A673 (cell line): ENCODE data around the gene ELF1. TPM values are rescaled to one million over a fixed set of nuclear protein-coding genes. Genes with fewer than 3 reads are reported as not detected.

Source experiments
- BruUV-seq: library from RNA; stranded (reverse); fragments of 400-500 nt; replicated peaks from 2 replicates; lab custom pipeline; 2021; lab: Mats Ljungman, UMichigan
- CTCF ChIA-PET: fragments of 300-600 bp; sonication (Branson Sonifier 250); formaldehyde crosslinking; loops from one replicate; lab custom pipeline; 2022; ENCODE audit warnings: antibody characterized with exemption; lab: Charles Lee
- POLR2A ChIA-PET: fragments of 300-600 bp; sonication (Branson Sonifier 250); formaldehyde crosslinking; loops from one replicate; lab custom pipeline; 2022; ENCODE audit warnings: antibody characterized with exemption; ENCODE audit not compliant: low non-redundant PET; lab: Charles Lee
- DNase-seq: peaks from one replicate; pipeline ENCODE4 v3.0.0-alpha.2; 2015; ENCODE audit warnings: low spot score
- H3K27ac ChIP-seq: fragments of 200-600 bp; sonication (generic); 2 replicates; pipeline ENCODE4 v1.5.1; 2016; ENCODE audit warnings: mixed run types, low read depth, mild to moderate bottlenecking, mixed read lengths, antibody characterized with exemption, low read length; ENCODE audit not compliant: poor library complexity, severe bottlenecking
- H3K27me3 ChIP-seq: fragments of 200-600 bp; sonication (generic); replicated peaks from 2 replicates; pipeline ENCODE4 v1.6.1; 2017; ENCODE audit warnings: mixed run types, low read depth, mild to moderate bottlenecking, mixed read lengths, antibody characterized with exemption, low read length; ENCODE audit not compliant: insufficient read depth, poor library complexity
- H3K36me3 ChIP-seq: fragments of 200-600 bp; sonication (generic); 2 replicates; pipeline ENCODE4 v1.6.1; 2016; ENCODE audit warnings: mixed run types, mild to moderate bottlenecking, mixed read lengths, antibody characterized with exemption, low read length; ENCODE audit not compliant: insufficient read depth, poor library complexity, severe bottlenecking
- H3K4me1 ChIP-seq: fragments of 200-600 bp; sonication (generic); 2 replicates; pipeline ENCODE4 v1.6.1; 2017; ENCODE audit warnings: mixed run types, mild to moderate bottlenecking, mixed read lengths, antibody characterized with exemption, low read length; ENCODE audit not compliant: insufficient read depth, poor library complexity, severe bottlenecking
- H3K4me3 ChIP-seq: fragments of 200-600 bp; sonication (generic); 2 replicates; pipeline ENCODE4 v1.5.1; 2016; ENCODE audit warnings: low read depth, mixed run types, mild to moderate bottlenecking, mixed read lengths, low read length; ENCODE audit not compliant: poor library complexity, severe bottlenecking
- H3K9me3 ChIP-seq: fragments of 200-600 bp; sonication (generic); 2 replicates; pipeline ENCODE4 v1.6.1; 2016; ENCODE audit warnings: mixed run types, low read depth, mild to moderate bottlenecking, mixed read lengths, antibody characterized with exemption, low read length; ENCODE audit not compliant: poor library complexity, severe bottlenecking
- EZH2 ChIP-seq: fragments of 200-600 bp; sonication (generic); IDR thresholded peaks from 2 replicates; pipeline ENCODE4 v1.6.1; 2017; ENCODE audit warnings: borderline replicate concordance, low read depth, mild to moderate bottlenecking, mixed read lengths, antibody characterized with exemption, low read length; ENCODE audit not compliant: poor library complexity, severe bottlenecking
- intact Hi-C: fragments of 100-400 bp; cut with micrococcal nuclease; formaldehyde crosslinking; loops from one replicate; pipeline ENCODE4 v1.10.0; 2022; ENCODE audit not compliant: unreplicated experiment
- total RNA-seq: library from RNA; stranded (reverse); gene quantifications from 2 replicates; pipeline ENCODE4 v1.2.3, GENCODE V29; 2021
- TF ChIP-seq, protein P1 (sequence below): fragments of 300-800, 200-600 bp; sonication (generic); conservative IDR thresholded peaks from 2 replicates; pipeline ENCODE4 v1.5.1; 2017; ENCODE audit warnings: low read depth, mild to moderate bottlenecking, antibody characterized with exemption, low read length, moderate library complexity, mixed read lengths

The ELF1 gene
- total RNA-seq, 1 experiment from 2014 or later, result 31.5 TPM

DNA sequence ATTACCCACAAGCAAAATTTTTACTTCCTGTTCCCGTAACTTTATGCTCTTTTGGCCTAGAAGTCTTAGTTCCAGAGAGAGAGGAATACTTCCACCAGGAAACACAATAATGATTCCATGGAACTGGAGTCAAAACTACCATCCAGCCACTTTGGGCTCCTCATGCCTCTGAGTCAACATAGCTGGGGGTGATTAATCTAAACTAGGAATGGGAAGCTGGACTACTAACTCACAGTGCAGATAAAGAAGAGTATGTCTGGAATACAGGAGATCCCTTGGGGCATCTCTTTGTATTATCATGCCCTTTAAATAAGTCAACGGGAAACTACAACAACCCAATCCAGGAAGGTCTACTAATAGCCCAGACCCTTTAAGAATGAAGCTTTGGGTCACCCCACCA lies 8.9 kb upstream of the ELF1 start:
- Histone ChIP-seq H3K36me3 (no peaks in the 10 kb centered on the region), H3K27me3 (no peaks in the 10 kb centered on the region), H3K4me1 (no peaks in the 10 kb centered on the region), H3K9me3 (no peaks in the 10 kb centered on the region), H3K27ac (no peak overlapping the region), H3K4me3 (no peak overlapping the region)
- no TSS peak for BruUV-seq
- DNase-seq, result no peak
- POLR2A ChIA-PET, result no interaction called here
- intact Hi-C loops, result no loop called here
- no peak for TF ChIP-seq EZH2
- TF ChIP-seq, protein P1, sequence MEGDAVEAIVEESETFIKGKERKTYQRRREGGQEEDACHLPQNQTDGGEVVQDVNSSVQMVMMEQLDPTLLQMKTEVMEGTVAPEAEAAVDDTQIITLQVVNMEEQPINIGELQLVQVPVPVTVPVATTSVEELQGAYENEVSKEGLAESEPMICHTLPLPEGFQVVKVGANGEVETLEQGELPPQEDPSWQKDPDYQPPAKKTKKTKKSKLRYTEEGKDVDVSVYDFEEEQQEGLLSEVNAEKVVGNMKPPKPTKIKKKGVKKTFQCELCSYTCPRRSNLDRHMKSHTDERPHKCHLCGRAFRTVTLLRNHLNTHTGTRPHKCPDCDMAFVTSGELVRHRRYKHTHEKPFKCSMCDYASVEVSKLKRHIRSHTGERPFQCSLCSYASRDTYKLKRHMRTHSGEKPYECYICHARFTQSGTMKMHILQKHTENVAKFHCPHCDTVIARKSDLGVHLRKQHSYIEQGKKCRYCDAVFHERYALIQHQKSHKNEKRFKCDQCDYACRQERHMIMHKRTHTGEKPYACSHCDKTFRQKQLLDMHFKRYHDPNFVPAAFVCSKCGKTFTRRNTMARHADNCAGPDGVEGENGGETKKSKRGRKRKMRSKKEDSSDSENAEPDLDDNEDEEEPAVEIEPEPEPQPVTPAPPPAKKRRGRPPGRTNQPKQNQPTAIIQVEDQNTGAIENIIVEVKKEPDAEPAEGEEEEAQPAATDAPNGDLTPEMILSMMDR, result no peak
- CTCF ChIA-PET, result no interaction called here

DNA sequence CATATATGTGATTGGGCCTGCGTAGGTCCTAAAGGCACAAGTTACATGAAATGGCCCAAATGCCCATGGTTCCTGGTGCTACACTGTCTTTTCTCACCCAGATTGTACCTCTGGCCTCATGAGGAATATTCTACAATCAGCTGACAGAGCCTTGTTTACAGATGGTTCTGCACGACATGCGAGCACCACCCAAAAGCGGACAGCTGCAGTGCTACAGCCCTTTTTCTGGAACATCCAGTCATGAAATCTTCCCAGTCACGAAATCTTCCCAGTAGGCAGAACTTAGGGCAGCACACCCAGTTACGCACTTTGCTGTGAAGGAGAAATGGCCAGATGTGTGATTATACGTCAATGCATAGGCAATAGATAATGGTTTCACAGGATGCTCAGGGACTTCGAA lies 7.7 kb upstream of the ELF1 start:
- POLR2A ChIA-PET, result no interaction called here

DNA sequence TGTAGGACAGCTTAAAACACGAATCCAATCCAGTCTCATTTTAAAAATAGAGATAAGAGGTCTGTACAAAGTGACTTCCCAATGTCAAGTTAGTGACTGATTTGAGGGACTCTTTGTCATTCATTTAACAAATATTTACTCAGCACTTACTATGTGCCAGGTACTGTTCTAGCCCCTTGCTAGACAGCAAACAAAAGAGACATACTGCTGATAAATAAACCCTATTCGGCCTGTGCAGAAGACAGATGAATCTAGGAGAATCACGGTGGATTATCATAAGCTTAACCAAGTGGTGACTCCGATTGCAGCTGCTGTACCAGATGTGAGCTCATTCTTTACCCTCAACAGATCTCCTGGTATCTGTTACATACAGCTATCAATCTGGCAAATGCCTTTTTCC lies 6.4 kb upstream of the ELF1 start:
- H3K27ac ChIP-seq, result no peak overlapping the region
- H3K36me3 ChIP-seq, result no peaks in the 10 kb centered on the region
- no TSS peak for BruUV-seq
- intact Hi-C loops, result no loop called here
- TF ChIP-seq, protein P1, result no peak
- TF ChIP-seq EZH2, result no peak
- no peak overlapping the region for H3K4me3 ChIP-seq
- DNase-seq, result no peak
- H3K9me3 ChIP-seq, result no peaks in the 10 kb centered on the region
- H3K4me1 ChIP-seq, result no peaks in the 10 kb centered on the region
- ChIA-PET CTCF (no interaction called here), POLR2A (no interaction called here)
- no peaks in the 10 kb centered on the region for H3K27me3 ChIP-seq

More for the DNA sequence above, 7.7 kb upstream of the ELF1 start:
- H3K27me3 ChIP-seq, result no peaks in the 10 kb centered on the region
- no peaks in the 10 kb centered on the region for H3K9me3 ChIP-seq
- H3K36me3 ChIP-seq, result no peaks in the 10 kb centered on the region
- no peak overlapping the region for H3K4me3 ChIP-seq
- CTCF ChIA-PET, result no interaction called here
- BruUV-seq, result no TSS peak
- no peaks in the 10 kb centered on the region for H3K4me1 ChIP-seq
- TF ChIP-seq EZH2, result no peak
- TF ChIP-seq, protein P1, result no peak
- H3K27ac ChIP-seq, result no peak overlapping the region
- intact Hi-C loops, result no loop called here
- no peak for DNase-seq
